Keratinocyte (primary cell): ENCODE measurements around the gene CLCN4. TPM values are rescaled to one million over a fixed set of nuclear protein-coding genes. Genes with fewer than 3 reads are reported as not detected.

Experiments used
- DNase-seq: peaks from one replicate; pipeline ENCODE4 v3.0.0-alpha.2; 2011; ENCODE audit warnings: low read depth, missing footprints, low spot score
- FAIRE-seq: peaks from 2 replicates; lab custom pipeline; 2011; peaks lifted over from hg19 to GRCh38; lab: Jason Lieb, UNC
- H2AFZ ChIP-seq: 2 replicates; pipeline ENCODE4 v1.6.0; 2012; ENCODE audit warnings: low read length, control low read depth, inconsistent platforms; ENCODE audit not compliant: control insufficient read depth
- H3K27ac ChIP-seq: 2 replicates; pipeline ENCODE4 v1.5.1; 2011; ENCODE audit warnings: low read length; ENCODE audit not compliant: control insufficient read depth, insufficient read depth
- H3K27me3 ChIP-seq: 3 replicates; pipeline ENCODE4 v1.6.0; 2011; ENCODE audit warnings: low read length; ENCODE audit not compliant: control insufficient read depth, insufficient read depth; ENCODE audit errors: extremely low read depth
- H3K36me3 ChIP-seq, 2 experiments: 2 replicates in 1 of 2; 3 replicates in 1 of 2; pipeline ENCODE4 v1.5.1; 2011; ENCODE audit warnings: low read length in 2 of 2, mild to moderate bottlenecking in 1 of 2; ENCODE audit not compliant: control insufficient read depth in 2 of 2, insufficient read depth in 2 of 2; ENCODE audit errors: extremely low read depth in 1 of 2
- H3K4me1 ChIP-seq: 3 replicates; pipeline ENCODE4 v1.5.1; 2011; ENCODE audit warnings: low read length; ENCODE audit not compliant: control insufficient read depth, insufficient read depth; ENCODE audit errors: extremely low read depth
- H3K4me2 ChIP-seq: 3 replicates; pipeline ENCODE4 v1.6.0; 2011; ENCODE audit warnings: low read depth, low read length; ENCODE audit not compliant: control insufficient read depth, insufficient read depth; ENCODE audit errors: extremely low read depth
- H3K4me3 ChIP-seq, 3 experiments: fragments of 200-600 bp in 1 of 3; sonication (generic) in 1 of 3; 2 replicates in 2 of 3; 3 replicates in 1 of 3; pipeline ENCODE4 v1.5.1; 2011 to 2016; ENCODE audit warnings: low read length in 3 of 3, mild to moderate bottlenecking in 3 of 3, control low read depth in 2 of 3, inconsistent platforms in 1 of 3, low read depth in 1 of 3, mixed read lengths in 1 of 3, mixed run types in 1 of 3, moderate library complexity in 1 of 3; ENCODE audit not compliant: control insufficient read depth in 2 of 3, insufficient read depth in 2 of 3; ENCODE audit errors: extremely low read depth in 1 of 3
- H3K79me2 ChIP-seq: 2 replicates; pipeline ENCODE4 v1.6.0; 2012; ENCODE audit warnings: low read length; ENCODE audit not compliant: control insufficient read depth, insufficient read depth
- H3K9ac ChIP-seq: 3 replicates; pipeline ENCODE4 v1.6.0; 2011; ENCODE audit warnings: low read length; ENCODE audit not compliant: control insufficient read depth, insufficient read depth; ENCODE audit errors: extremely low read depth
- H3K9me1 ChIP-seq: 3 replicates; pipeline ENCODE4 v1.6.0; 2011; ENCODE audit warnings: low read length; ENCODE audit not compliant: control insufficient read depth, insufficient read depth; ENCODE audit errors: extremely low read depth
- H3K9me3 ChIP-seq: 2 replicates; pipeline ENCODE4 v1.5.1; 2012; ENCODE audit warnings: low read depth, low read length; ENCODE audit not compliant: control insufficient read depth
- H4K20me1 ChIP-seq: 3 replicates; pipeline ENCODE4 v1.6.0; 2011; ENCODE audit warnings: low read length; ENCODE audit not compliant: control insufficient read depth, insufficient read depth; ENCODE audit errors: extremely low read depth
- EZH2 ChIP-seq: IDR thresholded peaks from one replicate; pipeline ENCODE4 v1.6.1; 2012; ENCODE audit warnings: inconsistent platforms, mild to moderate bottlenecking, low read length, moderate library complexity
- dilution Hi-C: fragments of 300-500 bp; cut with MboI; formaldehyde crosslinking; loops from one replicate; pipeline ENCODE4 v1.7.0; 2020; ENCODE audit warnings: low sequenced_read_pairs; ENCODE audit not compliant: extremely low pct_ligation_motif_present
- polyA plus RNA-seq, 5 experiments: library from polyadenylated mRNA; depleted of rRNA in 3 of 5; stranded (reverse) in 3 of 5; stranded (forward) in 1 of 5; unstranded in 1 of 5; fragments of >200 nt; gene quantifications; 1 replicate in 1 of 5; 2 replicates in 3 of 5; 3 replicates in 1 of 5; pipeline versions ENCODE4 v1.2.1 to v1.2.3, GENCODE V29; 2011 to 2012; ENCODE audit warnings: missing spikeins in 2 of 5, low read depth in 1 of 5, low replicate concordance in 1 of 5
- TF ChIP-seq, protein P1 (sequence below), 3 experiments: IDR thresholded peaks in 1 of 3; conservative IDR thresholded peaks in 1 of 3; optimal IDR thresholded peaks in 1 of 3; 2 replicates in 2 of 3; 3 replicates in 1 of 3; pipeline versions ENCODE3 to v1.5.1; 2011; ENCODE audit warnings: low read length in 3 of 3, mild to moderate bottlenecking in 3 of 3, moderate library complexity in 2 of 3, control low read depth in 1 of 3, inconsistent platforms in 1 of 3; ENCODE audit not compliant: insufficient read depth in 2 of 3; ENCODE audit errors: extremely low read depth in 1 of 3

The CLCN4 gene
- polyA plus RNA-seq, 1 donor (not counting 4 experiments of a cell fraction or from before 2014, with no cell fraction given) = 0.24 TPM

DNA sequence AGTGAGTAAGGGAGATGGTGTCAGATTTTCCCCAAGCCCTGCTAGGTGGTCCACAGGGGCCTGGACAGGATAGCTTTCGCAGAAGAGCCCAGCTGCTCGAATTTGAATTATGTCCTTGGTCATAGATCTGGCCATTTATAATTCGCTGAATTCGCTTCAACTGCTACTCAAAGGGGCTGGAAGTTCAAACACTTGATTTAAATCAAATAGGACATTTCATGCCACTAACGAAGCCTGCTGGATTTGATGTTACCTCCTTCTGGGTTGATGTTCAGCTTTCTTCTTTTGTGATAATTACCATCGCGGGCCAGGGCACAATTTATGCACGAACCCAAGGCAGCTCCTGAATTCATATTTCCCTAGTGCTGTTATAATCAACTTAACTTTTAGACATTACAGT, 67.0 kb downstream of the CLCN4 start:
- Histone ChIP-seq H3K27ac (no peak overlapping the region), H3K36me3 (no peaks in the 10 kb centered on the region), H3K4me1 (no peaks in the 10 kb centered on the region), H2AFZ (no peak overlapping the region), H3K27me3 (no peaks in the 10 kb centered on the region), H3K9me1 (no peaks in the 10 kb centered on the region), H3K9ac (no peak overlapping the region), H3K4me2 (no peak overlapping the region), H4K20me1 (no peaks in the 10 kb centered on the region), H3K4me3 (no peak overlapping the region), H3K79me2 (no peaks in the 10 kb centered on the region), H3K9me3 (no peaks in the 10 kb centered on the region)
- TF ChIP-seq, protein P1, sequence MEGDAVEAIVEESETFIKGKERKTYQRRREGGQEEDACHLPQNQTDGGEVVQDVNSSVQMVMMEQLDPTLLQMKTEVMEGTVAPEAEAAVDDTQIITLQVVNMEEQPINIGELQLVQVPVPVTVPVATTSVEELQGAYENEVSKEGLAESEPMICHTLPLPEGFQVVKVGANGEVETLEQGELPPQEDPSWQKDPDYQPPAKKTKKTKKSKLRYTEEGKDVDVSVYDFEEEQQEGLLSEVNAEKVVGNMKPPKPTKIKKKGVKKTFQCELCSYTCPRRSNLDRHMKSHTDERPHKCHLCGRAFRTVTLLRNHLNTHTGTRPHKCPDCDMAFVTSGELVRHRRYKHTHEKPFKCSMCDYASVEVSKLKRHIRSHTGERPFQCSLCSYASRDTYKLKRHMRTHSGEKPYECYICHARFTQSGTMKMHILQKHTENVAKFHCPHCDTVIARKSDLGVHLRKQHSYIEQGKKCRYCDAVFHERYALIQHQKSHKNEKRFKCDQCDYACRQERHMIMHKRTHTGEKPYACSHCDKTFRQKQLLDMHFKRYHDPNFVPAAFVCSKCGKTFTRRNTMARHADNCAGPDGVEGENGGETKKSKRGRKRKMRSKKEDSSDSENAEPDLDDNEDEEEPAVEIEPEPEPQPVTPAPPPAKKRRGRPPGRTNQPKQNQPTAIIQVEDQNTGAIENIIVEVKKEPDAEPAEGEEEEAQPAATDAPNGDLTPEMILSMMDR (optimal IDR thresholded peaks at IDR 0.05 in 1 of 3, IDR thresholded peaks at IDR 0.05 in 1 of 3, conservative IDR thresholded peaks at IDR 0.05 in 1 of 3; ENCODE audit: extremely low read depth in 1 of 3, insufficient read depth in 2 of 3, low read length in 3 of 3) = no peak
- TF ChIP-seq EZH2 = no peak
- dilution Hi-C loops = no loop called here
- DNase-seq (no peak), FAIRE-seq (no peak)

DNA sequence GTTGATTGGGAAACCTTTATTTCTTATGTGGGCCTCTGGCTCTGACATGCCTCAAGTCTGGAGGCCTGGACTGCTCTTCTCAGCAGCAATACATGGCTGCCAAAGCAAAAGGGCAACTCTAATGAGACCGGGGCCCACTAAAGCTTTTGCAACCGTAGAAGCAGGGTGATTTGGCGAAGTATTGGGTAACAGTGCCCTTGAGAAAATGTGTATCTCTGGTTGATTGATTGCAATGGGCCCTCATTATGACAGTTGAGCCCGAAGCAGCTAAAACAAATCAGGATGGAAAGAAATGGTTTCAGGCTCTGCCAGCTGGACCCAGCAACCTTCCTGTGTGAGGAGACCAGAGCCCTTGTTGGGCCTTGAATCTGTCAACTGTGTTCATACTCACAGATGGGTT, 73.4 kb downstream of the CLCN4 start:
- Histone ChIP-seq H3K9ac (no peak overlapping the region), H3K4me1 (no peaks in the 10 kb centered on the region), H3K27ac (no peak overlapping the region), H3K9me3 (no peaks in the 10 kb centered on the region), H3K79me2 (no peaks in the 10 kb centered on the region), H3K4me3 (no peak overlapping the region), H4K20me1 (no peaks in the 10 kb centered on the region), H3K9me1 (no peaks in the 10 kb centered on the region), H3K36me3 (no peaks in the 10 kb centered on the region), H2AFZ (no peak overlapping the region), H3K27me3 (no peaks in the 10 kb centered on the region), H3K4me2 (no peak overlapping the region)
- TF ChIP-seq EZH2 = no peak
- TF ChIP-seq, protein P1 (optimal IDR thresholded peaks at IDR 0.05 in 1 of 3, IDR thresholded peaks at IDR 0.05 in 1 of 3, conservative IDR thresholded peaks at IDR 0.05 in 1 of 3; ENCODE audit: extremely low read depth in 1 of 3, insufficient read depth in 2 of 3, low read length in 3 of 3) = no peak
- dilution Hi-C loops = no loop called here
- FAIRE-seq (no peak), DNase-seq (no peak)
